HL-60 (cell line): ENCODE measurements around the gene ZG16B.

Source experiments
- DNase-seq, 2 experiments: peaks; one replicate each; pipeline ENCODE4 v3.0.0-alpha.2; 2010 to 2020; ENCODE audit warnings: low read depth in 1 of 2, low spot score in 1 of 2
- H3K27ac ChIP-seq: fragments of 250-450 bp; sonication (Bioruptor Pico); replicated peaks from 2 replicates; pipeline ENCODE4 v1.5.1; 2020; ENCODE audit warnings: mild to moderate bottlenecking, moderate library complexity
- H3K27me3 ChIP-seq: fragments of 250-450 bp; sonication (Bioruptor Pico); 2 replicates; pipeline ENCODE4 v1.5.1; 2021; ENCODE audit warnings: mild to moderate bottlenecking, moderate library complexity; ENCODE audit not compliant: insufficient read depth, poor library complexity, severe bottlenecking
- H3K4me3 ChIP-seq: replicated peaks from 2 replicates; pipeline ENCODE4 v1.5.1; 2011; ENCODE audit warnings: mild to moderate bottlenecking, control low read depth, low read length; ENCODE audit not compliant: insufficient read depth
- CTCF ChIP-seq: IDR thresholded peaks from one replicate; pipeline ENCODE4 v1.5.1; 2011; ENCODE audit warnings: low read length, control low read depth, inconsistent platforms; ENCODE audit not compliant: insufficient read depth
- GABPA ChIP-seq: IDR thresholded peaks from 2 replicates; pipeline ENCODE4 v1.6.1; 2012; ENCODE audit warnings: low read depth
- POLR2AphosphoS5 ChIP-seq: IDR thresholded peaks from 2 replicates; pipeline ENCODE4 v1.6.1; 2012; ENCODE audit warnings: low read depth
- REST ChIP-seq: IDR thresholded peaks from 2 replicates; pipeline ENCODE4 v1.6.1; 2012; ENCODE audit warnings: low read depth; ENCODE audit not compliant: insufficient replicate concordance
- SPI1 ChIP-seq: IDR thresholded peaks from 2 replicates; pipeline ENCODE4 v1.6.1; 2012; ENCODE audit warnings: low read depth, mild to moderate bottlenecking, borderline replicate concordance

Gene ZG16B

GRCh38 chr16:2838928-2839327, 8.8 kb downstream of the ZG16B start:
- TF ChIP-seq REST (no peak), CTCF (peak; percentile 88)
- H3K27ac ChIP-seq, result no peak overlapping the region
- H3K4me3 ChIP-seq, result no peak overlapping the region
- peak; percentile 51 to 68 for DNase-seq
- H3K27me3 ChIP-seq, result no peaks in the 10 kb centered on the region

GRCh38 chr16:2839650-2840450, 9.7 kb downstream of the ZG16B start:
- Histone ChIP-seq H3K27ac (no peak overlapping the region), H3K27me3 (no peaks in the 10 kb centered on the region), H3K4me3 (no peak overlapping the region)
- DNase-seq, result no peak
- no peak for TF ChIP-seq GABPA
- TF ChIP-seq SPI1, result no peak
- no peak for TF ChIP-seq CTCF
- TF ChIP-seq POLR2AphosphoS5, result no peak
- TF ChIP-seq REST, result no peak

- H3K27ac ChIP-seq, result no peak overlapping the region
- TF ChIP-seq GABPA (no peak), CTCF (no peak), POLR2AphosphoS5 (no peak)
- H3K27me3 ChIP-seq, result no peaks in the 10 kb centered on the region
- no peak for DNase-seq
- H3K4me3 ChIP-seq, result no peak overlapping the region
Measured at GRCh38 chr16:2840914-2841313, 10.8 kb downstream of the ZG16B start.
